Kidney (tissue), 14 donors: ENCODE results near the gene HLA-DPA1. TPM values are rescaled to one million over a fixed set of nuclear protein-coding genes. Genes with fewer than 3 reads are reported as not detected.

ENCODE experiments used
- DNase-seq, 5 donors: peaks; one replicate each; pipeline ENCODE4 v3.0.0-alpha.2; 2013 to 2020
- FAIRE-seq: peaks from 2 replicates; lab custom pipeline; 2012; peaks lifted over from hg19 to GRCh38; lab: Jason Lieb, UNC
- H3K27ac ChIP-seq, 2 donors: one replicate each; pipeline ENCODE4 v1.7.0; 2013; ENCODE audit warnings: low read depth in 2 of 2, low read length in 2 of 2, inconsistent platforms in 1 of 2
- H3K27me3 ChIP-seq: one replicate; pipeline ENCODE4 v1.7.1; 2013; ENCODE audit warnings: low read length, inconsistent platforms; ENCODE audit not compliant: control insufficient read depth, insufficient read depth
- H3K36me3 ChIP-seq, 3 donors: one replicate each; pipeline versions ENCODE4 v1.7.0 to v1.7.1; 2013; ENCODE audit warnings: low read length in 3 of 3, control low read depth in 1 of 3, inconsistent platforms in 1 of 3; ENCODE audit not compliant: insufficient read depth in 3 of 3, control insufficient read depth in 2 of 3
- H3K4me1 ChIP-seq, 3 donors: one replicate each; pipeline versions ENCODE4 v1.7.0 to v1.7.1; 2013; ENCODE audit warnings: low read length in 3 of 3, inconsistent platforms in 1 of 3, low read depth in 1 of 3; ENCODE audit not compliant: control insufficient read depth in 2 of 3, insufficient read depth in 2 of 3
- H3K4me3 ChIP-seq, 3 donors: one replicate each; pipeline versions ENCODE4 v1.7.0 to v1.8.1; 2013; ENCODE audit warnings: low read length in 3 of 3, control low read depth in 1 of 3, inconsistent platforms in 1 of 3
- H3K9ac ChIP-seq, 3 donors: one replicate each; pipeline versions ENCODE4 v1.7.0 to v1.7.1; 2013; ENCODE audit warnings: low read length in 3 of 3, control low read depth in 1 of 3, inconsistent platforms in 1 of 3
- H3K9me3 ChIP-seq, 3 donors: one replicate each; pipeline versions ENCODE4 v1.7.0 to v1.7.1; 2013; ENCODE audit warnings: low read length in 3 of 3, control low read depth in 1 of 3, inconsistent platforms in 1 of 3; ENCODE audit not compliant: control insufficient read depth in 2 of 3, insufficient read depth in 1 of 3
- CTCF ChIP-seq: IDR thresholded peaks from 3 replicates; pipeline ENCODE4 v1.5.1; 2012; ENCODE audit warnings: mild to moderate bottlenecking, moderate library complexity, borderline replicate concordance; ENCODE audit not compliant: insufficient read depth; ENCODE audit errors: extremely low read depth
- intact Hi-C: fragments of 100-400 bp; cut with DNase I; formaldehyde crosslinking; loops from one replicate; pipeline ENCODE4 v1.11.1; 2022
- polyA plus RNA-seq: library from polyadenylated mRNA; stranded (reverse); fragments of 350-450 nt; fragmentation: Illumina TruSeq; extraction: RNeasy Lipid Tissue Mini Kit (QIAGEN cat#74804); gene quantifications from one replicate; pipeline ENCODE4 v1.2.3, GENCODE V29; 2014; ENCODE audit warnings: low read depth, low replicate concordance; ENCODE audit not compliant: insufficient read depth
- total RNA-seq: library from RNA; stranded (reverse); fragmentation: NEBNext Ultra II Directional; extraction: Animal tissue kit (Norgen Biotek cat#: 25700); gene quantifications from one replicate; pipeline ENCODE4 v1.2.1, GENCODE V29; 2021
- donor health status: control.
- donor health status: control.
- donor health status: control.
- donor health status: control.
- donor health status: control.
- donor health status: DM: yes; HTN: yes; CAD: no.
- donor health status: Normal renal cell carcinoma (clear cell type).

The HLA-DPA1 gene
- total and polyA plus RNA-seq, 2 donors from 2014 or later, result 154 to 200 TPM

GRCh38 chr6:33057222-33058150 is 16.0 kb downstream of the HLA-DPA1 start:
- H3K9me3 ChIP-seq, result no peaks in the 10 kb centered on the region
- peaks cover 0 to 2% (median 0%) of the 10 kb centered on the region in 3 donors for H3K4me1 ChIP-seq
- no peaks in the 10 kb centered on the region for H3K36me3 ChIP-seq
- no peaks in the 10 kb centered on the region for H3K27me3 ChIP-seq
- H3K4me3 ChIP-seq, result no peak overlapping the region
- intact Hi-C loops, result no loop called here
- H3K27ac ChIP-seq, result no peak overlapping the region
- FAIRE-seq, result no peak
- TF ChIP-seq CTCF, result no peak
- H3K9ac ChIP-seq, result no peak overlapping the region
- no peak for DNase-seq

GRCh38 chr6:33053230-33053629 is 20.2 kb downstream of the HLA-DPA1 start:
- FAIRE-seq (no peak), DNase-seq (no peak)
- Histone ChIP-seq H3K27me3 (no peaks in the 10 kb centered on the region), H3K36me3 (no peaks in the 10 kb centered on the region), H3K9me3 (no peaks in the 10 kb centered on the region), H3K4me1 (no peaks in the 10 kb centered on the region), H3K9ac (no peak overlapping the region), H3K4me3 (no peak overlapping the region), H3K27ac (no peak overlapping the region)
- intact Hi-C loops, result no loop called here
- no peak for TF ChIP-seq CTCF

- Histone ChIP-seq H3K9me3 (no peaks in the 10 kb centered on the region), H3K4me3 (no peak overlapping the region), H3K9ac (no peak overlapping the region), H3K36me3 (no peaks in the 10 kb centered on the region), H3K27ac (no peak overlapping the region), H3K27me3 (no peaks in the 10 kb centered on the region), H3K4me1 (no peaks in the 10 kb centered on the region)
- FAIRE-seq, result no peak
- no peak for TF ChIP-seq CTCF
- no peak for DNase-seq
- intact Hi-C loops, result no loop called here
Measured at GRCh38 chr6:33052627-33053026, 20.8 kb downstream of the HLA-DPA1 start.
